Measurements from ENCODE around the gene ZNF829. TPM values are rescaled to one million over a fixed set of nuclear protein-coding genes. Genes with fewer than 3 reads are reported as not detected.

Gene ZNF829
- total RNA-seq, 1 experiment from 2014 or later: 3.1 TPM

DNA sequence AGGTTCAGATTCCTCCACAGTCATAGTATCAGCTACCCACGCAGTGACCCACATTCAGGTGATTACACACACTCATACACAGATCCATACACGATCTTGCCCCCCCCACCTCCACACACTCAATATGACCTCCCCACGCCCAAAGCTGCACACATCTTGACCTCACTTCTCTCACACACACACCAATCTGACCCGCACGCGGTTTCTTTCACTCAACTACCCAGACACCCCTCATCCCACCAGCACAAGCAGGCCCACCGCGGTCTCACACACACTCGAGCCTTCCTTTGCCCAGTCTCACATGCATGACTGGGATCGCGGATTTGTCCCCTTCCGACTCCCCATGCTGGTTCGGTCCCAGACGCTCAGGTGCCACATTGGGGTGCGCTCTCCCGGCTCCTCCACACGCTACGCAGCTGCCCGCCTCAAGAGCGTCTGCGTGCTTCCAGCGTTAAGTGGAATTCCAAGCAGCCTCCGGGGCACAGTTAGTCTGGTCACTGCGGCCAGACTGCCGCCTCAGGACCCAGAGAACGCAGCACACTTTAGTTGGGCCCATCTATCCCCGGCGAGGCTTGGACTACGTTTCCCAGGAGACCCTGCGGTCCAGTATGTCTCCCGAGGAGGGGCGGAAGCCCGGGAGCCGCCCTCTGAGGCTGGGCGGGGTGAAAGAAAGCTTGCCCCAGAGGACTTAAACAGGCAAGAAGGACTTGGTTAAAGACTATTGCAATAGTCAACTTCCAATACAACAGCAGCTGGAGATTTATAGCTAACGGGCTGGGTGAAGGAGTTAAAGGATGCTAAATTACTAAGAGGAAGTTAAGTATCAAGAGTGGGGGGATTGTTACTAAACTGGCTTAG lies 66.2 kb downstream of the ZNF829 start:
- H3F3A ChIP-seq (ENCODE audit: insufficient read depth, low read depth): no peaks in the 10 kb centered on the region
- peak overlapping the region; percentile 97 for H2AFZ ChIP-seq
- no peaks in the 10 kb centered on the region for H3K9me2 ChIP-seq (ENCODE audit: insufficient read depth)
- peak; percentile 84 to 85 for DNase-seq
- TF ChIP-seq, protein P1, sequence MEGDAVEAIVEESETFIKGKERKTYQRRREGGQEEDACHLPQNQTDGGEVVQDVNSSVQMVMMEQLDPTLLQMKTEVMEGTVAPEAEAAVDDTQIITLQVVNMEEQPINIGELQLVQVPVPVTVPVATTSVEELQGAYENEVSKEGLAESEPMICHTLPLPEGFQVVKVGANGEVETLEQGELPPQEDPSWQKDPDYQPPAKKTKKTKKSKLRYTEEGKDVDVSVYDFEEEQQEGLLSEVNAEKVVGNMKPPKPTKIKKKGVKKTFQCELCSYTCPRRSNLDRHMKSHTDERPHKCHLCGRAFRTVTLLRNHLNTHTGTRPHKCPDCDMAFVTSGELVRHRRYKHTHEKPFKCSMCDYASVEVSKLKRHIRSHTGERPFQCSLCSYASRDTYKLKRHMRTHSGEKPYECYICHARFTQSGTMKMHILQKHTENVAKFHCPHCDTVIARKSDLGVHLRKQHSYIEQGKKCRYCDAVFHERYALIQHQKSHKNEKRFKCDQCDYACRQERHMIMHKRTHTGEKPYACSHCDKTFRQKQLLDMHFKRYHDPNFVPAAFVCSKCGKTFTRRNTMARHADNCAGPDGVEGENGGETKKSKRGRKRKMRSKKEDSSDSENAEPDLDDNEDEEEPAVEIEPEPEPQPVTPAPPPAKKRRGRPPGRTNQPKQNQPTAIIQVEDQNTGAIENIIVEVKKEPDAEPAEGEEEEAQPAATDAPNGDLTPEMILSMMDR (conservative IDR thresholded peaks at IDR 0.05): no peak
- no peak for TF ChIP-seq EZH2 (IDR thresholded peaks at IDR 0.05; ENCODE audit: low read depth)
- 0 out of 2 replicates have a peak overlapping the region, but pooled peaks have one; percentile 1 for H3K27ac ChIP-seq
- peaks cover 11% of the 10 kb centered on the region; the same call in 1 of the 2 replicates for H3K4me1 ChIP-seq (replicated peaks; ENCODE audit: insufficient read depth)
- no peaks in the 10 kb centered on the region for H4K20me1 ChIP-seq (ENCODE audit: insufficient read depth)
- H3K36me3 ChIP-seq (ENCODE audit: low read depth): peaks cover 42% of the 10 kb centered on the region
- H3K79me2 ChIP-seq (ENCODE audit: low read depth): peaks cover 11% of the 10 kb centered on the region
- no peaks in the 10 kb centered on the region for H3K27me3 ChIP-seq (ENCODE audit: insufficient read depth, low read depth)
- intact Hi-C loops (cut with micrococcal nuclease; ENCODE audit: unreplicated experiment): loop anchor here (1.0 to 2.0 kb wide), 7 partner anchors 12 to 636 kb away; partner anchors contain the start of genes ZNF260, ZNF420, ZNF565 and ZNF567
- ChIA-PET POLR2A (ENCODE audit: unreplicated experiment) (interaction anchor here (0.5 to 1.2 kb wide), 6 partner anchors 12 to 932 kb away, joined by 4 to 23 read pairs (median 11); partner anchors contain the start of genes ZNF260, ZNF527, ZNF529 and ZNF790), CTCF (interaction anchor here (0.8 kb wide), 1 partner anchor 9 kb away, joined by 3 read pairs; no protein-coding TSS in a partner anchor)
- peak overlapping the region; percentile 98 for H3K4me3 ChIP-seq
- peak overlapping the region; percentile 95 for H3K4me2 ChIP-seq
- H3K9me3 ChIP-seq (ENCODE audit: insufficient read depth, low read depth): peaks cover 37% of the 10 kb centered on the region
- no TSS peak for BruUV-seq (replicated peaks)

DNA sequence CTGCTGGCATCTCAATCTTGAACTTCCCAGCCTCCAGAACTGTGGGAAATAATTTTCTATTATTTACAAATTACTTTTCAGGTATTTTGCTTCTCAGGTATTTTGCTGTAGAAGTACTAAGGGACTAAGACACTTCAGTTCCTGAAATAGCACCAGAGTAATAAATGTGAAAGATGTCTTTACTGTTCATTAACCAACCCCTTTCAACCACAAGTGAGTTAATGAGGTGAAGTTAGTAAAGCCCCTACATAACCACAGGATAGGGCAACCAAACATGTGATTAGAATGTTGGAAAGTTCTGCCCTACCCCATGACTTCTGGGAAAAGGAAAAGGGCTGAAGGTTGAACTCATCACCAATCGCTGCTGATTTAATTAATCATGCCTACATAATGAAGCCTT lies 68.1 kb downstream of the ZNF829 start:
- ChIA-PET CTCF (no interaction called here), POLR2A (ENCODE audit: unreplicated experiment) (no interaction called here)
- peaks cover 11% of the 10 kb centered on the region; the same call in 1 of the 2 replicates for H3K4me1 ChIP-seq (replicated peaks; ENCODE audit: insufficient read depth)
- no peak overlapping the region for H2AFZ ChIP-seq
- no peaks in the 10 kb centered on the region for H3F3A ChIP-seq (ENCODE audit: insufficient read depth, low read depth)
- peaks cover 39% of the 10 kb centered on the region for H3K36me3 ChIP-seq (ENCODE audit: low read depth)
- DNase-seq: no peak
- BruUV-seq (replicated peaks): no TSS peak
- TF ChIP-seq, protein P1 (conservative IDR thresholded peaks at IDR 0.05): no peak
- no peak for TF ChIP-seq EZH2 (IDR thresholded peaks at IDR 0.05; ENCODE audit: low read depth)
- H3K79me2 ChIP-seq (ENCODE audit: low read depth): peaks cover 11% of the 10 kb centered on the region
- H3K9me3 ChIP-seq (ENCODE audit: insufficient read depth, low read depth): peaks cover 31% of the 10 kb centered on the region
- intact Hi-C loops (cut with micrococcal nuclease; ENCODE audit: unreplicated experiment): no loop called here
- H3K9me2 ChIP-seq (ENCODE audit: insufficient read depth): no peaks in the 10 kb centered on the region
- no peak overlapping the region for H3K27ac ChIP-seq
- H4K20me1 ChIP-seq (ENCODE audit: insufficient read depth): no peaks in the 10 kb centered on the region
- H3K4me3 ChIP-seq: no peak overlapping the region
- no peaks in the 10 kb centered on the region for H3K27me3 ChIP-seq (ENCODE audit: insufficient read depth, low read depth)
- H3K4me2 ChIP-seq: no peak overlapping the region

DNA sequence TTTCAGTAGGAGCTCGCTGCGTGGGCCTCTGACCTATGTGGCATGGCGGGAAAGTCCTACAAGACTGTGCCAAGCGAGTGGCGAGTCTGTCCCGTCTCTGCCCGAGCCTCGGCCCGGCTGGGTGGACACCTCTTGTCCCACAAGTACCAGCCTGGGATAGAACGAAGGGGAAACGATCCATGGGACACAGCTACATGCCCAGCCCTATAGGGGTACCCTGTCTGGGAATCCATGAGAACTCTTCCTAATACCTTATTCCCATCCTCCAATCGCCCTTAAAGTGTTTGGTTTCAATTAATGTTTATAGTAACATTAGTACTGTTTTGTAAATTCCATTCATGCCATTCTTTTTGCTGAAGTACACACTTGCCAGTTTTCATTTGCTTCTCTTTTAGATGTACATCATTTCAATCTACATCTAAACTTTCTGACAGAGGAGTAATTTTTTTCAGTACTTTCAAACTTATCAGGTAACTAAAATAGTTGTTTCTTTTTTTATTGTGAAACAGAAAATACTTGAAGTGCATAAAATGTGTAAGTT lies 77.2 kb downstream of the ZNF829 start:
- no peak overlapping the region for H3K27ac ChIP-seq
- DNase-seq: no peak
- H3K36me3 ChIP-seq (ENCODE audit: low read depth): peaks cover 11% of the 10 kb centered on the region
- H3K27me3 ChIP-seq (ENCODE audit: insufficient read depth, low read depth): no peaks in the 10 kb centered on the region
- H3K79me2 ChIP-seq (ENCODE audit: low read depth): peaks cover 12% of the 10 kb centered on the region; the same call in 1 of the 2 replicates
- no peaks in the 10 kb centered on the region for H3K4me1 ChIP-seq (replicated peaks; ENCODE audit: insufficient read depth)
- BruUV-seq (replicated peaks): no TSS peak
- POLR2A ChIA-PET (ENCODE audit: unreplicated experiment): interaction anchor here (0.6 kb wide), 2 partner anchors 10 to 172 kb away, joined by 3 to 9 read pairs; no protein-coding TSS in a partner anchor
- H3F3A ChIP-seq (ENCODE audit: insufficient read depth, low read depth): 0 out of 2 replicates have a peak, but pooled peaks cover 6% of the 10 kb centered on the region
- no peaks in the 10 kb centered on the region for H3K9me2 ChIP-seq (ENCODE audit: insufficient read depth)
- H3K4me3 ChIP-seq: peak overlapping the region; percentile 74
- intact Hi-C loops (cut with micrococcal nuclease; ENCODE audit: unreplicated experiment): loop anchor here (1.0 to 2.0 kb wide), 2 partner anchors 11 to 350 kb away; partner anchors contain the start of genes ZNF345 and ZNF566
- CTCF ChIA-PET: no interaction called here
- peak overlapping the region; percentile 90 for H2AFZ ChIP-seq
- H3K9me3 ChIP-seq (ENCODE audit: insufficient read depth, low read depth): peaks cover 32% of the 10 kb centered on the region
- H3K4me2 ChIP-seq: peak overlapping the region; percentile 83
- no peaks in the 10 kb centered on the region for H4K20me1 ChIP-seq (ENCODE audit: insufficient read depth)
- no peak for TF ChIP-seq EZH2 (IDR thresholded peaks at IDR 0.05; ENCODE audit: low read depth)
- TF ChIP-seq, protein P1 (conservative IDR thresholded peaks at IDR 0.05): no peak

All from PC-9 (cell line).